Liver (tissue), 3 donors: ENCODE data around the gene PPP1CC.

ENCODE experiments used
- EGR1 ChIP-seq, 2 donors: IDR thresholded peaks; 2 replicates each; pipeline ENCODE4 v1.6.1; 2016 to 2018; ENCODE audit warnings: antibody characterized with exemption in 2 of 2, low read depth in 2 of 2
- GABPA ChIP-seq, 2 donors: IDR thresholded peaks in 1 of 2; conservative IDR thresholded peaks in 1 of 2; 2 replicates each; pipeline ENCODE4 v1.6.1; 2016; ENCODE audit warnings: antibody characterized with exemption in 2 of 2, mild to moderate bottlenecking in 1 of 2, moderate library complexity in 1 of 2
- HNF4G ChIP-seq: IDR thresholded peaks from 2 replicates; pipeline ENCODE4 v1.6.1; 2016; ENCODE audit warnings: antibody characterized with exemption
- JUND ChIP-seq, 2 donors: IDR thresholded peaks; 2 replicates each; pipeline ENCODE4 v1.6.1; 2016; ENCODE audit warnings: antibody characterized with exemption in 2 of 2
- RAD21 ChIP-seq, 2 donors: IDR thresholded peaks; 2 replicates each; pipeline ENCODE4 v1.6.1; 2016; ENCODE audit warnings: antibody characterized with exemption in 2 of 2, mild to moderate bottlenecking in 2 of 2
- SP1 ChIP-seq: IDR thresholded peaks from 2 replicates; pipeline ENCODE4 v1.6.1; 2018; ENCODE audit warnings: antibody characterized with exemption, mild to moderate bottlenecking
- TAF1 ChIP-seq: conservative IDR thresholded peaks from 2 replicates; pipeline ENCODE4 v1.6.1; 2016; ENCODE audit warnings: antibody characterized with exemption, mild to moderate bottlenecking
- YY1 ChIP-seq: IDR thresholded peaks from 2 replicates; pipeline ENCODE4 v1.6.1; 2016; ENCODE audit warnings: antibody characterized with exemption, mild to moderate bottlenecking
- TF ChIP-seq, protein P1 (sequence below): fragments of 150-350 bp; IDR thresholded peaks from 2 replicates; pipeline ENCODE4 v1.5.1; 2017; ENCODE audit warnings: improper control_type of control experiment, low read depth, low read length; ENCODE audit not compliant: missing input control
- TF ChIP-seq, protein P2 (sequence below): IDR thresholded peaks from 2 replicates; pipeline ENCODE4 v1.6.1; 2016; ENCODE audit warnings: antibody characterized with exemption, mild to moderate bottlenecking
- TF ChIP-seq, protein P3 (sequence below): IDR thresholded peaks from 2 replicates; pipeline ENCODE4 v1.6.1; 2016; ENCODE audit warnings: antibody characterized with exemption
- TF ChIP-seq, protein P4 (sequence below): IDR thresholded peaks from 2 replicates; pipeline ENCODE4 v1.6.1; 2016; ENCODE audit warnings: antibody characterized with exemption
- TF ChIP-seq, protein P5 (sequence below): IDR thresholded peaks from 2 replicates; pipeline ENCODE4 v1.6.1; 2016; ENCODE audit warnings: antibody characterized with exemption
- donor health status: healthy.
- donor health status: healthy.

DNA sequence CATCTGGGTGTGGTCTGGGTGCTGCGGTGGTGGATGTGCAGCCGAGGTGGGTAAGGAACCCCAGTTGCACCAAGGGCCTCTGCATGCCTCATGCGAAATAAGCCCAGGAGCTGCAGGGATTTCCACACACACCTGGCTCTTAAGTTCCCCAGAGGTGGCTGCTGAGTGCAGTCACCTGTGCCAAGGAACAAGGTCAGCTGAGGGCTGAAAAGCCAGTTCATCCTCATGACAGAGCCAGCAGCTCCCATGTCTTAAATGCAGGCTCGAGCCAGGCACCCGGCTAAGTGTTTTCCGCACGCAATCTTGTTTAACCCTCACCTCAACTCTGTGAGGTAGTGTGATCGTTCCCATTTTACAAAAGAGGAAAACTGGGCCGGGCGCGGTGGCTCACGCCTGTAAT is 63.5 kb downstream of the PPP1CC start:
- TF ChIP-seq, protein P1, sequence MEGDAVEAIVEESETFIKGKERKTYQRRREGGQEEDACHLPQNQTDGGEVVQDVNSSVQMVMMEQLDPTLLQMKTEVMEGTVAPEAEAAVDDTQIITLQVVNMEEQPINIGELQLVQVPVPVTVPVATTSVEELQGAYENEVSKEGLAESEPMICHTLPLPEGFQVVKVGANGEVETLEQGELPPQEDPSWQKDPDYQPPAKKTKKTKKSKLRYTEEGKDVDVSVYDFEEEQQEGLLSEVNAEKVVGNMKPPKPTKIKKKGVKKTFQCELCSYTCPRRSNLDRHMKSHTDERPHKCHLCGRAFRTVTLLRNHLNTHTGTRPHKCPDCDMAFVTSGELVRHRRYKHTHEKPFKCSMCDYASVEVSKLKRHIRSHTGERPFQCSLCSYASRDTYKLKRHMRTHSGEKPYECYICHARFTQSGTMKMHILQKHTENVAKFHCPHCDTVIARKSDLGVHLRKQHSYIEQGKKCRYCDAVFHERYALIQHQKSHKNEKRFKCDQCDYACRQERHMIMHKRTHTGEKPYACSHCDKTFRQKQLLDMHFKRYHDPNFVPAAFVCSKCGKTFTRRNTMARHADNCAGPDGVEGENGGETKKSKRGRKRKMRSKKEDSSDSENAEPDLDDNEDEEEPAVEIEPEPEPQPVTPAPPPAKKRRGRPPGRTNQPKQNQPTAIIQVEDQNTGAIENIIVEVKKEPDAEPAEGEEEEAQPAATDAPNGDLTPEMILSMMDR: no peak
- TF ChIP-seq JUND (IDR thresholded peaks at IDR 0.05): no peak
- no peak for TF ChIP-seq SP1
- TF ChIP-seq, protein P2, sequence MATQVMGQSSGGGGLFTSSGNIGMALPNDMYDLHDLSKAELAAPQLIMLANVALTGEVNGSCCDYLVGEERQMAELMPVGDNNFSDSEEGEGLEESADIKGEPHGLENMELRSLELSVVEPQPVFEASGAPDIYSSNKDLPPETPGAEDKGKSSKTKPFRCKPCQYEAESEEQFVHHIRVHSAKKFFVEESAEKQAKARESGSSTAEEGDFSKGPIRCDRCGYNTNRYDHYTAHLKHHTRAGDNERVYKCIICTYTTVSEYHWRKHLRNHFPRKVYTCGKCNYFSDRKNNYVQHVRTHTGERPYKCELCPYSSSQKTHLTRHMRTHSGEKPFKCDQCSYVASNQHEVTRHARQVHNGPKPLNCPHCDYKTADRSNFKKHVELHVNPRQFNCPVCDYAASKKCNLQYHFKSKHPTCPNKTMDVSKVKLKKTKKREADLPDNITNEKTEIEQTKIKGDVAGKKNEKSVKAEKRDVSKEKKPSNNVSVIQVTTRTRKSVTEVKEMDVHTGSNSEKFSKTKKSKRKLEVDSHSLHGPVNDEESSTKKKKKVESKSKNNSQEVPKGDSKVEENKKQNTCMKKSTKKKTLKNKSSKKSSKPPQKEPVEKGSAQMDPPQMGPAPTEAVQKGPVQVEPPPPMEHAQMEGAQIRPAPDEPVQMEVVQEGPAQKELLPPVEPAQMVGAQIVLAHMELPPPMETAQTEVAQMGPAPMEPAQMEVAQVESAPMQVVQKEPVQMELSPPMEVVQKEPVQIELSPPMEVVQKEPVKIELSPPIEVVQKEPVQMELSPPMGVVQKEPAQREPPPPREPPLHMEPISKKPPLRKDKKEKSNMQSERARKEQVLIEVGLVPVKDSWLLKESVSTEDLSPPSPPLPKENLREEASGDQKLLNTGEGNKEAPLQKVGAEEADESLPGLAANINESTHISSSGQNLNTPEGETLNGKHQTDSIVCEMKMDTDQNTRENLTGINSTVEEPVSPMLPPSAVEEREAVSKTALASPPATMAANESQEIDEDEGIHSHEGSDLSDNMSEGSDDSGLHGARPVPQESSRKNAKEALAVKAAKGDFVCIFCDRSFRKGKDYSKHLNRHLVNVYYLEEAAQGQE: no peak
- TF ChIP-seq TAF1: no peak
- TF ChIP-seq GABPA (IDR thresholded peaks at IDR 0.05 in 1 of 2, conservative IDR thresholded peaks at IDR 0.05 in 1 of 2): no peak
- TF ChIP-seq, protein P3, sequence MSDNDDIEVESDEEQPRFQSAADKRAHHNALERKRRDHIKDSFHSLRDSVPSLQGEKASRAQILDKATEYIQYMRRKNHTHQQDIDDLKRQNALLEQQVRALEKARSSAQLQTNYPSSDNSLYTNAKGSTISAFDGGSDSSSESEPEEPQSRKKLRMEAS: no peak
- TF ChIP-seq, protein P4, sequence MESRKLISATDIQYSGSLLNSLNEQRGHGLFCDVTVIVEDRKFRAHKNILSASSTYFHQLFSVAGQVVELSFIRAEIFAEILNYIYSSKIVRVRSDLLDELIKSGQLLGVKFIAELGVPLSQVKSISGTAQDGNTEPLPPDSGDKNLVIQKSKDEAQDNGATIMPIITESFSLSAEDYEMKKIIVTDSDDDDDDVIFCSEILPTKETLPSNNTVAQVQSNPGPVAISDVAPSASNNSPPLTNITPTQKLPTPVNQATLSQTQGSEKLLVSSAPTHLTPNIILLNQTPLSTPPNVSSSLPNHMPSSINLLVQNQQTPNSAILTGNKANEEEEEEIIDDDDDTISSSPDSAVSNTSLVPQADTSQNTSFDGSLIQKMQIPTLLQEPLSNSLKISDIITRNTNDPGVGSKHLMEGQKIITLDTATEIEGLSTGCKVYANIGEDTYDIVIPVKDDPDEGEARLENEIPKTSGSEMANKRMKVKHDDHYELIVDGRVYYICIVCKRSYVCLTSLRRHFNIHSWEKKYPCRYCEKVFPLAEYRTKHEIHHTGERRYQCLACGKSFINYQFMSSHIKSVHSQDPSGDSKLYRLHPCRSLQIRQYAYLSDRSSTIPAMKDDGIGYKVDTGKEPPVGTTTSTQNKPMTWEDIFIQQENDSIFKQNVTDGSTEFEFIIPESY: no peak
- TF ChIP-seq HNF4G: no peak
- TF ChIP-seq YY1: no peak
- no peak for TF ChIP-seq RAD21 (IDR thresholded peaks at IDR 0.05)
- TF ChIP-seq EGR1 (IDR thresholded peaks at IDR 0.05; ENCODE audit: low read depth in 2 of 2): no peak
- TF ChIP-seq, protein P5, sequence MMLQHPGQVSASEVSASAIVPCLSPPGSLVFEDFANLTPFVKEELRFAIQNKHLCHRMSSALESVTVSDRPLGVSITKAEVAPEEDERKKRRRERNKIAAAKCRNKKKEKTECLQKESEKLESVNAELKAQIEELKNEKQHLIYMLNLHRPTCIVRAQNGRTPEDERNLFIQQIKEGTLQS: no peak
